GM12878 (cell line): Measurements from ENCODE around the gene GALNT11. TPM values are rescaled to one million over a fixed set of nuclear protein-coding genes. Genes with fewer than 3 reads are reported as not detected.

Experiments used
- ATAC-seq: fragments of 200-7000 bp; cut with Tn5 transposase; 3 replicates; pipeline ENCODE4 v1.9.1; 2020; ENCODE audit warnings: mild to moderate bottlenecking, moderate library complexity
- BruUV-seq: library from RNA; stranded (reverse); fragments of 400-500 nt; replicated peaks from 2 replicates; lab custom pipeline; 2021; lab: Mats Ljungman, UMichigan
- CTCF ChIA-PET: fragments of 300-600 bp; sonication (Branson Sonifier 250); formaldehyde crosslinking; extraction: SDS; loops from one replicate; lab custom pipeline; 2021; ENCODE audit warnings: inconsistent platforms; lab: Yijun Ruan, JAX
- POLR2A ChIA-PET: fragments of 350-600 bp; formaldehyde crosslinking; extraction: SDS; loops from one replicate; lab custom pipeline; 2021; ENCODE audit warnings: inconsistent platforms; lab: Charles Lee
- RAD21 ChIA-PET: fragments of 300-600 bp; sonication (Branson Sonifier 250); formaldehyde crosslinking; loops from one replicate; lab custom pipeline; 2023; ENCODE audit warnings: antibody characterized with exemption; ENCODE audit not compliant: unreplicated experiment; lab: Charles Lee
- SMC1A ChIA-PET: fragments of 300-600 bp; sonication (Branson Sonifier 250); formaldehyde crosslinking; loops from one replicate; lab custom pipeline; 2023; ENCODE audit not compliant: unreplicated experiment, uncharacterized antibody; lab: Charles Lee
- DNase-seq: peaks from one replicate; pipeline ENCODE4 v3.0.0-alpha.2; 2011; ENCODE audit warnings: low read depth, low spot score
- FAIRE-seq: peaks from 3 replicates; lab custom pipeline; 2011; peaks lifted over from hg19 to GRCh38; lab: Jason Lieb, UNC
- H2AFZ ChIP-seq: 2 replicates; pipeline ENCODE4 v1.6.0; 2011; ENCODE audit warnings: low read depth, low read length, control low read depth; ENCODE audit not compliant: control insufficient read depth
- H3K27ac ChIP-seq: 2 replicates; pipeline ENCODE4 v1.5.1; 2011; ENCODE audit warnings: control low read depth; ENCODE audit not compliant: control insufficient read depth, insufficient read depth
- H3K27me3 ChIP-seq, 2 experiments: replicated peaks in 1 of 2; 2 replicates each; pipeline versions ENCODE4 v1.6.0 to v1.6.1; 2011; ENCODE audit warnings: low read length in 1 of 2; ENCODE audit not compliant: control insufficient read depth in 2 of 2, insufficient read depth in 2 of 2
- H3K36me3 ChIP-seq, 2 experiments: 2 replicates each; pipeline ENCODE4 v1.5.1; 2011; ENCODE audit warnings: low read length in 1 of 2; ENCODE audit not compliant: control insufficient read depth in 2 of 2, insufficient read depth in 2 of 2
- H3K4me1 ChIP-seq: 2 replicates; pipeline ENCODE4 v1.6.1; 2011; ENCODE audit warnings: mild to moderate bottlenecking, low read length, moderate library complexity, mixed read lengths; ENCODE audit not compliant: control insufficient read depth, insufficient read depth
- H3K4me2 ChIP-seq: 2 replicates; pipeline ENCODE4 v1.6.0; 2011; ENCODE audit warnings: control low read depth; ENCODE audit not compliant: control insufficient read depth, insufficient read depth
- H3K4me3 ChIP-seq: fragments of 200-600 bp; sonication (generic); 2 replicates; pipeline ENCODE4 v1.5.1; 2016
- H3K79me2 ChIP-seq: 2 replicates; pipeline ENCODE4 v1.6.0; 2011; ENCODE audit warnings: low read length; ENCODE audit not compliant: control insufficient read depth, insufficient read depth
- H3K9ac ChIP-seq: 2 replicates; pipeline ENCODE4 v1.8.0; 2011; ENCODE audit warnings: low read length, control low read depth, mixed read lengths; ENCODE audit not compliant: control insufficient read depth, insufficient read depth
- H3K9me3 ChIP-seq: replicated peaks from 3 replicates; pipeline ENCODE4 v1.5.1; 2011; ENCODE audit warnings: mild to moderate bottlenecking, low read length; ENCODE audit not compliant: control insufficient read depth, insufficient read depth
- H4K20me1 ChIP-seq: 2 replicates; pipeline ENCODE4 v1.6.0; 2011; ENCODE audit not compliant: control insufficient read depth, insufficient read depth
- IRF4 ChIP-seq: IDR thresholded peaks from 2 replicates; pipeline ENCODE4 v1.6.1; 2011; ENCODE audit warnings: low read depth, low read length
- POLR2A ChIP-seq: IDR thresholded peaks from 2 replicates; pipeline ENCODE4 v1.6.1; 2011; ENCODE audit warnings: low read depth, mild to moderate bottlenecking, low read length
- POLR2AphosphoS2 ChIP-seq: IDR thresholded peaks from 2 replicates; pipeline ENCODE4 v1.6.1; 2011; ENCODE audit warnings: low read depth, mild to moderate bottlenecking, low read length, improper control_type of control experiment, moderate library complexity
- RELA ChIP-seq: fragments of 450-650 bp; IDR thresholded peaks from 2 replicates; pipeline ENCODE4 v1.8.0; 2014; ENCODE audit warnings: borderline replicate concordance; ENCODE audit not compliant: partially characterized antibody
- SMAD5 ChIP-seq: IDR thresholded peaks from 2 replicates; pipeline ENCODE4 v1.6.1; 2016; ENCODE audit warnings: antibody characterized with exemption, low read depth
- SMARCA5 ChIP-seq: fragments of 450-650 bp; IDR thresholded peaks from 2 replicates; pipeline ENCODE4 v1.6.1; 2017; ENCODE audit warnings: mild to moderate bottlenecking
- SREBF2 ChIP-seq: IDR thresholded peaks from 2 replicates; pipeline ENCODE4 v1.6.1; 2012; ENCODE audit warnings: mild to moderate bottlenecking, low read length
- TCF7 ChIP-seq: IDR thresholded peaks from 2 replicates; pipeline ENCODE4 v1.6.1; 2014; ENCODE audit warnings: antibody characterized with exemption, borderline replicate concordance
- WGBS: methylation state at CpG from one replicate; pipeline ENCODE4 v1.1.6; 2016; ENCODE audit warnings: low lambda C conversion rate; ENCODE audit not compliant: insufficient replicate concordance, insufficient coverage; ENCODE audit errors: missing lambda C conversion rate; 5-methylcytosine and 5-hydroxymethylcytosine counted together
- in situ Hi-C: fragments of 300-500 bp; cut with MboI; formaldehyde crosslinking; loops from 9 replicates; pipeline ENCODE4 v1.14.3; 2018; ENCODE audit warnings: mixed read lengths
- intact Hi-C: fragments of 100-400 bp; cut with micrococcal nuclease; formaldehyde crosslinking; loops from one replicate; pipeline ENCODE4 v1.14.2; 2022; ENCODE audit not compliant: unreplicated experiment
- polyA plus RNA-seq, 11 experiments: library from polyadenylated mRNA; depleted of rRNA in 4 of 11; unstranded in 6 of 11; stranded (reverse) in 5 of 11; fragments of >200 nt; fragmentation: Nextera tagmentation in 4 of 11; fragmentation: Illumina TruSeq in 1 of 11; extraction: Ambion mirVana in 4 of 11; extraction: Trizol in 1 of 11; gene quantifications; 1 replicate in 1 of 11; 2 replicates in 10 of 11; pipeline versions ENCODE4 v1.2.1 to v1.2.3, GENCODE V29; 2011 to 2016; ENCODE audit warnings: inconsistent platforms in 2 of 11, missing spikeins in 2 of 11, low read depth in 1 of 11
- total RNA-seq, 4 experiments: library from RNA; depleted of rRNA in 3 of 4; stranded (reverse); fragments of >200 nt in 3 of 4; fragmentation: Illumina TruSeq in 1 of 4; extraction: Trizol in 1 of 4; gene quantifications; 2 replicates each; pipeline versions ENCODE4 v1.2.1 to v1.2.3, GENCODE V29; 2013 to 2021
- TF ChIP-seq, protein P1 (sequence below): IDR thresholded peaks from 2 replicates; pipeline ENCODE4 v1.6.1; 2012; ENCODE audit warnings: mild to moderate bottlenecking, low read depth, low read length

GALNT11 gene
- total and polyA plus RNA-seq, 10 of the 15 experiments (the other 5 are each of a cell fraction or from before 2014, with no cell fraction given) = 2.0 to 9.5 (median 6.4) TPM

DNA sequence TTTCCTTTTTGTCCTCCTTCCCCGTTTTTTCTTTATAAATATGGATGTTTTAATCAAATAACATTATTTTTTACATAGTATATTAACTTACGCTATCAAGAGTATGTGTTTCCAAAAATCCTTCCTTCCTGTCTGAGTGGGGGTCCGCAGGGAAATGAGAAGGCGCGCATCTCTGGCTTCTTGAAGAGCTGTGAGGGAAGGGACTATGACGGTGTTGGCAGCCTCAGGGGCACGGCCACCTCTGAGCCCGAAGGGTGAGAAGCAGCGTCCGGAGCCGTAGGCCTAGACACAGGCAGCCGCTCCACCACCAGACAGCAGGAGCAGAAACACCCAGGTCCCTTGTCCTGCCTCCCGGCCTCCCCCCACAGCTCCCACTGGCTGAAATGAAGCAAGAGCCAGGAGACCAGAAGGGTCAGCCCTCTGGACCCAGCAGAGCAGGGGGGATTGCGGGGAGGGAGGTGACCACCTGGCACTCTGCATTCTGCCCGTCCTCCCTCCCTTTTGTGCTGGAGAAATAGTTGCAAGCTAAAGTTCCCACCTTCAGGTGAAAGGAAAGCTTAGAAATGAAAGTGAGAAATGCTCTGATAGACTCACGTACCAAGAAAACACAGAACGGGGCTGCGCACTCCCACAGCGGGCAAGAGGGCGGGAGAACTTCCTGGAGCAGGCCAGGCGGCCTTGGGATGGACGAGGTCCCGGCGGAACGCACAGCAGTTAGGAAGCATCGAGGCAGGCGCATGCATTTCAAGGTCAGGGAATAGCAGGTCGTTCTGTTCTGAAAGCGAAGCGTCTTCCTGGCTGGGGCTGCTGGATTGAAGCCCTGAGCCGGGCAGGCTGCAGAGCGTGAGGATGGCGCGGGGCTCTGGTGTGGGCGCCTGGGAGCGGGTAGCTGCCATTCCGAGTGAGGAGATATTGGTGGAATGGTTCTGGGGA lies 105.5 kb downstream of the GALNT11 start:
- intact Hi-C loops (no loop called here), in situ Hi-C loops (no loop called here)
- POLR2A ChIA-PET = no interaction called here
- no peak overlapping the region for H3K9ac ChIP-seq
- H3K4me3 ChIP-seq = no peak overlapping the region
- WGBS = 97% methylated on average over 33 of the region's 37 CpGs
- no peak overlapping the region for H2AFZ ChIP-seq
- H3K4me1 ChIP-seq = no peaks in the 10 kb centered on the region
- no peaks in the 10 kb centered on the region for H3K27me3 ChIP-seq
- H3K27ac ChIP-seq = no peak overlapping the region
- SMC1A ChIA-PET = no interaction called here
- no peak overlapping the region for H3K4me2 ChIP-seq
- TF ChIP-seq SMAD5 (no peak), POLR2AphosphoS2 (peak; percentile 26; the same call in 1 of the 2 replicates), POLR2A (peak; percentile 37)
- RAD21 ChIA-PET = no interaction called here
- DNase-seq = no peak
- no peak; the same call in 2 of the 3 replicates for ATAC-seq
- no peaks in the 10 kb centered on the region for H4K20me1 ChIP-seq
- no peaks in the 10 kb centered on the region for H3K9me3 ChIP-seq
- CTCF ChIA-PET = no interaction called here
- BruUV-seq = no TSS peak
- FAIRE-seq = no peak
- no peaks in the 10 kb centered on the region for H3K79me2 ChIP-seq
- H3K36me3 ChIP-seq = peaks cover 9 to 20% of the 10 kb centered on the region in 2 experiments; a peak in 3 of 4 replicates

DNA sequence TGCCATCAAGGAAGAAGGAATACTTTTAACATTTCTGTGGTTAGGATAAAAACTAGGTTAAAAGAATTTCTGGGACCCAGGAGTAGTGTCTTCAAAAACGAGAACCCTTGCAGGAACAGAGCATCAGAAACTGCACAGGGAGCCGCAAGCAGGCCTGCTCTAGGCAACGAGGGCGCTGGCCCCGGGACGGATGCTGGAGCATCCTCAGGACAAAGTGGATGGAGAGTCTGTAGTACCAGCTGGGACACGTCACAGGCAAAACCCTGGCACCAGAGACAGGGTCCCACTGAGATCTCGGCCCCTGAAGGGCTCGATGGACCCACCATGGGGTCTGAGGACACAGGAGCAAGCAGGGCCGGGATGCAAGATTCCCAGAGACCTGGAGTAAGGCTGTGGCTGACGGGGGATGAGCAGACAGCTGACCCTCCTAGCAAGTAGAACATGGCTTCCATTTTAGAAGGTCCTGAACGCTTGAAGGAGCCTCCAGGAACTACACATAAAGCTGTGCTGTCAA lies 106.6 kb downstream of the GALNT11 start:
- Histone ChIP-seq H3K36me3 (peaks cover 9 to 16% of the 10 kb centered on the region in 2 experiments; a peak in 3 of 4 replicates), H3K4me2 (no peak overlapping the region), H2AFZ (no peak overlapping the region), H3K27ac (no peak overlapping the region), H3K4me1 (no peaks in the 10 kb centered on the region), H4K20me1 (no peaks in the 10 kb centered on the region), H3K79me2 (no peaks in the 10 kb centered on the region), H3K9me3 (no peaks in the 10 kb centered on the region), H3K4me3 (no peak overlapping the region), H3K27me3 (no peaks in the 10 kb centered on the region), H3K9ac (no peak overlapping the region)
- ATAC-seq (no peak), FAIRE-seq (no peak), DNase-seq (no peak)
- ChIA-PET CTCF (no interaction called here), SMC1A (no interaction called here), RAD21 (no interaction called here), POLR2A (no interaction called here)
- intact Hi-C loops = no loop called here
- in situ Hi-C loops = no loop called here
- no TSS peak for BruUV-seq
- 93% methylated on average over 12 of the region's 12 CpGs for WGBS
- TF ChIP-seq TCF7 = no peak
- TF ChIP-seq IRF4 = no peak
- no peak for TF ChIP-seq SMARCA5
- TF ChIP-seq, protein P1, sequence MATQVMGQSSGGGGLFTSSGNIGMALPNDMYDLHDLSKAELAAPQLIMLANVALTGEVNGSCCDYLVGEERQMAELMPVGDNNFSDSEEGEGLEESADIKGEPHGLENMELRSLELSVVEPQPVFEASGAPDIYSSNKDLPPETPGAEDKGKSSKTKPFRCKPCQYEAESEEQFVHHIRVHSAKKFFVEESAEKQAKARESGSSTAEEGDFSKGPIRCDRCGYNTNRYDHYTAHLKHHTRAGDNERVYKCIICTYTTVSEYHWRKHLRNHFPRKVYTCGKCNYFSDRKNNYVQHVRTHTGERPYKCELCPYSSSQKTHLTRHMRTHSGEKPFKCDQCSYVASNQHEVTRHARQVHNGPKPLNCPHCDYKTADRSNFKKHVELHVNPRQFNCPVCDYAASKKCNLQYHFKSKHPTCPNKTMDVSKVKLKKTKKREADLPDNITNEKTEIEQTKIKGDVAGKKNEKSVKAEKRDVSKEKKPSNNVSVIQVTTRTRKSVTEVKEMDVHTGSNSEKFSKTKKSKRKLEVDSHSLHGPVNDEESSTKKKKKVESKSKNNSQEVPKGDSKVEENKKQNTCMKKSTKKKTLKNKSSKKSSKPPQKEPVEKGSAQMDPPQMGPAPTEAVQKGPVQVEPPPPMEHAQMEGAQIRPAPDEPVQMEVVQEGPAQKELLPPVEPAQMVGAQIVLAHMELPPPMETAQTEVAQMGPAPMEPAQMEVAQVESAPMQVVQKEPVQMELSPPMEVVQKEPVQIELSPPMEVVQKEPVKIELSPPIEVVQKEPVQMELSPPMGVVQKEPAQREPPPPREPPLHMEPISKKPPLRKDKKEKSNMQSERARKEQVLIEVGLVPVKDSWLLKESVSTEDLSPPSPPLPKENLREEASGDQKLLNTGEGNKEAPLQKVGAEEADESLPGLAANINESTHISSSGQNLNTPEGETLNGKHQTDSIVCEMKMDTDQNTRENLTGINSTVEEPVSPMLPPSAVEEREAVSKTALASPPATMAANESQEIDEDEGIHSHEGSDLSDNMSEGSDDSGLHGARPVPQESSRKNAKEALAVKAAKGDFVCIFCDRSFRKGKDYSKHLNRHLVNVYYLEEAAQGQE = no peak
- TF ChIP-seq RELA = no peak
- TF ChIP-seq SREBF2 = no peak
